SIG-M5 treated with dmso at 0.1 percent for 504 hours (cell line): ENCODE measurements around the gene C1GALT1.
"Not testable (repeated sequence)": the region's sequence is repeated elsewhere in the genome, so short reads cannot be mapped to it uniquely, and the experiment has no call there.

Experiments
- DNase-seq: peaks from one replicate; lab custom pipeline; 2025; ENCODE audit not compliant: unreplicated experiment; lab: John Stamatoyannopoulos, UW

The C1GALT1 gene

GRCh38 chr7:7199592-7199991, 17.2 kb downstream of the C1GALT1 start:
- DNase-seq = not testable (repeated sequence)

- not testable (repeated sequence) for DNase-seq
These were observed 17.9 kb downstream of the C1GALT1 start for GRCh38 chr7:7200255-7200654.

- DNase-seq = peak; percentile 30
These were observed 19.4 kb downstream of the C1GALT1 start for GRCh38 chr7:7201578-7202374.

GRCh38 chr7:7202375-7202720, 20.0 kb downstream of the C1GALT1 start:
- DNase-seq = no peak

DNA sequence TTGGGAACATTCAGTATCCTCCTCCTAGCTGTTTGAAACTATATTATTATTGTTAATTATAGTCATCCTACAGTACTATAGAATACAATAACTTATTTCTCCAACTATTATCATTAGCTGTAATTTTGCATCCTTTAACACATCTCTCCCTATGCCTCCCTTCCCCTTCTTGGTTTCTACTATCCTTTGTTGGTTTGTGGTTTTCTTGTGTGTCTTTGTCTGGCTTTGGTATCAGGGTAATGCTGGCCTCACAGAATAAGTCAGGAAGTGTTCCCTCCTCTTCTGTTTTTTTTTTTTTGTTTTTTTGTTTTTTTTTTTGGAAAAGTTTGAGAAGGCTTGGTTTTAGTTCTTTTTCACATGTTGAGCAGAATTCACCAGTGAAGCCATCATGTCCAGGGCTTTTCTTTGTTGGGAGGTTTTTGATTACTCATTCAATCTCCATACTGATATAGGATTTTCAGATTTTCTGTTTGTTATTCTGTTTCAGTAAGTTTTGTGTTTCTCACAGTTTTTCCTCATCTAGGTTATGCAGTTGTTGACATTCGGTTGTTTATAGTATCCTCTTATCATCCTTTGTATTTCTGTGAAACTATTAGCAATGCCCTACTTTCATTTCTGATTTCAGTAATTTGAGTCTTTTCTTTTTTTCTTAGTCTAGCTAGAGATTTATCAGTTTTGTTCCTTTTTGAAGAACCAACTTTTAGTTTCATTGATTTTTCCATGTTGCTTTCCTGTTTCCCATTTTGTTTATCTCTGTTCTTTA, 21.6 kb downstream of the C1GALT1 start:
- peak; percentile 38 for DNase-seq

DNA sequence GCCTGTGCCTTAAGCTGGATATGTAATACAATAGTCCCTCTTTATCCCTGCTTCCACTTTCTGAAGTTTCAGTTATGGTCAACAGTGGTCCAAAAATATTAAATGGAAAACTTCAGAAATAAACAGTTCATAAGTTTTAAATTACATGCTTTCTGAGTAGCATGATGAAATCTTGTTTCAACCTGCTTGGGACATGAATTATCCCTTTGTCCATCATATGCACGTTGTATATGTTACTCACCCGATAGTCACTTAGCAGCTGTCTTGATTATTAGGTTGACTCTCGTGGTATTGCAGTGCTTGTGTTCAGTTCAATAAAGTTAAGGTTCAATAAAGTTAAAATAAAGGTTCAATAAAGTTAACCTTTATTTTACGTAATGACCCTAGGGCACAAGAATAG, 25.5 kb downstream of the C1GALT1 start:
- DNase-seq = no peak

- DNase-seq = no peak
These were observed 26.2 kb downstream of the C1GALT1 start for GRCh38 chr7:7208520-7208919.

DNA sequence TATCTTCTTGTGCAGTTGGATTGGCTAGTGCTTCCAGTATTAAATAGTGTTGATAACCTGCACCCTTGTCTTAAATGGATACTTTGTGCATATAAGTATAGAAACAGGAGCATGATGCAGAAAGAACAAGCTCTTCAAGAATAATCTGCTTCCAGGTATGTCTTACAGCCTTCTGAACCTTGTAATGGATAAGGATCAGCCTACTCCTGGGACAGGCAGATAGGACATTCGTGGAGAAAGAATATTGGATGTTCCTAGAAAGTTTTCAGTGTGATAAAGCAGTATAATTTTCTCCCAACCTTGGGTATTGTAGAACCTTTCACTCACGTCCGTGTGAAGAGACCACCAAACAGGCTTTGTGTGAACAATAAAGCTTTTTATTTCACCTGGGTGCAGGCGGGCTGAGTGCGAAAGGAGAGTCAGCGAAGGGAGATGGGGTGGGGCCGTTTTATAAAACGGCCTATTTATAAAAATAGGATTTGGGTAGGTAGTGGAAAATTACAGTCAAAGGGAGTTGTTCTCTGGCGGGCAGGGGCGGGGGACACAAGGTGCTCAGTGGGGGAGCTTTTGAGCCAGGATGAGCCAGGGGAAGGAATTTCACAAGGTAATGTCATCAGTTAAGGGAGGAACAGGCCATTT, 27.2 kb downstream of the C1GALT1 start:
- DNase-seq = no peak

DNA sequence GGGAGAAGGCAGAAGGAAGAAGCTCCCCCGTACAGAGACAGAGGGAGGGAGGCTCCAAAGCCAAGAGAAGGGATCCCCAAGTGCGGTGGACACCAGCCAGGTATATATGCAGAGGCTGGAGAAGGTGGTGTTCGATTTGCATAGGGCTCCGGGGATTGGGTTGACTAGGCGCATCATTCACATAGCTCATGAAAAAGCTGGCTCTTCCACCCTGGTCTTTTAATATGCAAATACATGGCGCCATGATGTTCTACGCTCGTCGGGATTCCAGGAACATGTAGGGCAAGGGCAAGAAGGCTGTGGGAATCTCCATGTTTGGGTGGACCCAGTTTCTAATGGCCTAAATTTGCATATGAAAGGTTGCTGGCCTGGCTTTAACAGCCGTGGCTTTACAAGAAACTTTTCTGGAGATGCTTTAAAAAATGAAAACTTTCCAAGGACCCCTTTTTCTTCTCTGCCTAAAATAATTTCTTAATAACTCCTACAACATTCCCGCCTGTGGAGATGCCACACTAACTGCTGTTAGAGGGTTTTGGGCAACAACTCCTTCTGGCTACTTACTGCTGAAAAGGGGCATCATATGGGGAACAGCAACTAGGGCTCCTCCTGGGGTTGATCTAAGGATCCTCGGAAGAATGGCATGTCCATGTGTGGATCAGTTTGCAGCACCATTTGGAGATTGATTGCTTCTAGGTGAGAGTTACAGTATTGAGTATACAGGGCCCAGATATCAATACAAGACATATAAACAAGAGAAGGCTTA, 28.3 kb downstream of the C1GALT1 start:
- no peak for DNase-seq

DNA sequence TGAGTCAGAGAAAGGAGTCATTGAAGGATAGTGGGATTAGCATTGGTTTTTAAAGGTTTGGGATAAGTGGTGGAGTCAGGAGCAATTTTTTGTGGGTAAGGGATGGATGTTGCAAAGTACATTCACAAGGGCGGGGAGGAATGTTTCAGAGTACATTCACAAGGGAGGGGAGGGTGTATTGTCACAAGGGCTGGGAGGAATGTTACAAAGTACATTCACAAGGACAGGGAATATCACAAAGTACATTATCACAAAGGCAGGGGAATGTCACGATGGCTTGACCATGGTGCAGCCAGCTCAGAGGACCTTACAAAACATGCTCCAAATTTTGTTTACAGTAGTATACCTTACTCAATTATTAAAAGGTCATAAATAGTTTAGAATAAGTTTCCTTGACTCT, 30.3 kb downstream of the C1GALT1 start:
- DNase-seq = no peak

- no peak for DNase-seq
These were observed 32.3 kb downstream of the C1GALT1 start for GRCh38 chr7:7214398-7215347.

DNA sequence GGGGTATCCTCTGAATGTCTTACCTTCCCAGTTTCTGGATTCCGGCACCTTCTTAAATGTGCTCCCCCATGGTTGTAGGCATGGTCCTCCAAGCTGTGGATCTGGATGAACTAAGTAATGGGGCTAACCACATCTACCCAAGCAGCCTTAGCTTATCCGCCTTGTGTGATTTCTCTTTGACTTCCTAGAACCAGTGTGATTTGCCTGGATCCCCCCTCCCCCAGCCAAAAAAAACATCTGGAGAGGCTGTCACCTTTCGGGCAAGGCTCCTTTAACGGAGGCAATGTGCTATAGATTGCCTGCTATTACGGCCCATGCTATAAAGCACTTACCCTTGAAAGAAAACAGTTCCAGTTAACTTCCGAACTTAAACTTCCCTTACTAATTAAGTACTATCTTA, 33.9 kb downstream of the C1GALT1 start:
- no peak for DNase-seq

DNA sequence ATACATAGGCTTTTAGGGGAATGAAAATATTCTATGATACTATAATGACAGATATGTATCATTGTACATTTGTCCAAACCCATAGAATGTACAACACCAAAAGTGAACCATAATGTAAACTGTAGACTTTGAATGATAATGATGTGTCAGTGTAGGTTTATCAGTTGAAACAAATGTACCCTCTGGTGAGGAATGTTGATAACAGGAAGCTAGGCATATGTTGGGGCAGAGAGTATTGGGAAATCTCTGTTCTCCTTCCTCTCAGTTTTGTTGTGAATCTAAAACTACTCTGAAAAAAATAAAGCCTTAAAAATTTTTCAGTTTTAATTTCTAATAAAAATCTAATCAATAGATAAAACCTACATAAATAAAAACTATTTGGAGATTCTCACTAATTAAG, 36.9 kb downstream of the C1GALT1 start:
- no peak for DNase-seq

DNA sequence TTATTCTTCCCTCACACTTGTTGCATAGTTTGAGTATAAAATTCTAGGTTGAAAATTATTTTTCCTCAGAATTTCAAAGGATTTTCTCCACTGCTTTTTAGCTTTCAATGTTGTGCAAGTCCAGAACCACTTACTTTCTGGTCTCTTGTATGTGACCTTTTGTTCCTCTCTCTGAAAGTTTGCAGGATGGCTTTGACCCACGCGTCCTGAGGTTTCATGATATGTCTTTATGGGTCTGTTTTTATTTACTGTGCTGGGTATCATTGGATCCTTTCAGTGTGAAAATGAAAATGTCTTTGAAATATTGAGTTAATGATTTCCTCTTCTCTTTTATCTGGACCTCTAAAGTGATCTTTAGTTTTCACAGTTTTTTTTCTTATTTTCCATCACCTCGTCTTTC, 38.5 kb downstream of the C1GALT1 start:
- no peak for DNase-seq

- no peak for DNase-seq
These were observed 39.3 kb downstream of the C1GALT1 start for GRCh38 chr7:7221599-7222038.

DNA sequence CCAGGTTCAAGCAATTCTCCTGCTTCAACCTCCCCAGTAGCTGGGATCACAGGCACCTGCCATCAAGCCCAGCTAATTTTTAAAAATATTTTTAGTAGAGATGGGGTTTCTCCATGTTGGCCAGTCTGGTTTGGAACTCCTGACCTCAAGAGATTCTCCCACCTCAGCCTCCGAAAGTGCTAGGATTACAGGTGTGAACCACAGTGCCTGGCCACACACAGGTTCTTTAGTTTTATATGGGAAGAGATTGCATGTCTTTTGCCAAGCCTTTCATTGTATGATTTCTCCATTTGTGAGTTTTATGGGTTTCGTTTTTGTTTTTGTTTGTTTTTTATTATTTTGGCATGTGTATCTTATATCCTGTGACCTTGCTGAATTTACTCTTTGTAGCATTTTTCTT, 40.9 kb downstream of the C1GALT1 start:
- no peak for DNase-seq

DNA sequence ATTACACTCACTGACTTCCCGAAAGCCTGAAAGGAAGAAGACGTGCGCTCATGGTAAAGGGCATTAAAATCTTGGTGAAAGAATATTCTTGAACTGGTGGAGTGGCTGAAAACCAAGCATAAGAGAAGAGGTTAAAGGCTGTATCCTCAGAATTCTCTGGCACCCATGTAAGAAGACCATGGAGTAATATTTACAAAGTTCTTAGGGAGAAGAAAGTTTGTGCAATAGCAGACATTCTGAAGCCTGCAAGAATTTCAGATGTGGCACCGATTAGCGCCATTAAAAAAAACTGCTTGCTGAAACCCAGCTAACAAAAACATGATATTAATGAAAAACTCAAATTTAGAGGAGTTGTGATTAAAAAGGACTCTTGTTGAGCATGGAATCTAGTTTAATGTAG, 44.1 kb downstream of the C1GALT1 start:
- no peak for DNase-seq

DNA sequence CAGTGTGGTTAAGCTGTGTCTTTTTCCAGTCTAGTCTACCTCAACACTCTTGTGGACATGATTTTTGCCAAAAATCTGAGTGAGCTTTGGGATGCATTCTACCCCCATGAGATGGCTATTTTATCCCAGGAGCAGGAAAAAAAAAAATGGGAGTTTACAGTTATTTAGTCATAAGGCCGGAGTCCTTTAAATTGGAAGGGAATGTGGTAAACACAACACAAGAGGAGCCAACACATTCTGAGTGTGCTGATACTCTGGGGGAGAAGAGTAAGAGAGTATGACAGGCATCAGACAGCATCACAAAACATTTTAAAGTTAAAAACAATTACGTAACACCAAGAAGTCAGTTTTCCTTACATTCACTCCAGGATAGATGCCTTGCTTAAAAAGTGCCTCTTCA, 46.1 kb downstream of the C1GALT1 start:
- DNase-seq = no peak

DNA sequence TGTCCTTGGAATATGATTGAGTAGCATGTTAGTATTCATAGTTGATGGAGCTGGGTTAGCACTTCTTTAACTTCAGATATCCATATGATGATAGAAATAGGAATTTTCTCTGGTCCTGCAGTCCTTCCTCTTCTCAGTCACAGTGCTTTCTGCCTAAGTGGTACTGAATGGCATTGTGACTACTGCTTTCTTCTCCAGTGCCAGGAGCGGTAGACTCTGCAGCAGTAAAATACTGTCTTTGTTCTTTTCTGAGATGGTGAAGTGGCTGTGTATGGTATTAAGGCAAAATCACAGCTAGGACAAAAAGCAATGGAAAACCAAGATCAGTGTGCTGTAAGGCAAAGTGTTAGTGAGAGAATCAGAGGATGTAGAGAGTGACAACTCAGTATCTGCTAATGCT, 46.6 kb downstream of the C1GALT1 start:
- DNase-seq = no peak

DNA sequence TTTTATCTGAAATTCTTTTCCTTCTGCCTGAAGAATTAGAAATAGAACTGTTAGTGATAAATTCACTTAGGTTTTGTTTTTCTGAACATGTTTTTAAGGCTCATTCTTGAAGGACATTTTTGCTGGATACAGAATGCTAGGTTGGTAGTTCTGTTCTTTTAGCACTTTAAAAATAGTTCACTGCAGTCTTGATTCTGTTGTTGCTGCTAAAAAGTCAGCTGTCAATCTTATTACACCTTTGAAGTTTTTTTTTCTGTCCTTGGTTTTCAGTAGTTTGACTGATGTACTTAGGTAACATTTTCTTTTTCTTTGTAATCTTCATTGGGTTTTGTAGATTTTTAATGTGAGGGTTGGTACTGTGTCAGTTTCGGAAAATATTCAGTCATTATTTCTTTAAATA, 48.7 kb downstream of the C1GALT1 start:
- DNase-seq = no peak
